K562 (cell line): ENCODE results near the gene HEATR1. TPM values are rescaled to one million over a fixed set of nuclear protein-coding genes. Genes with fewer than 3 reads are reported as not detected.

Experiments
- CBFA2T3 ChIP-seq: fragments of 450-650 bp; IDR thresholded peaks from 2 replicates; pipeline ENCODE4 v1.6.1; 2017
- COPS2 ChIP-seq: fragments of 450-650 bp; conservative IDR thresholded peaks from 2 replicates; pipeline ENCODE4 v1.6.1; 2016; ENCODE audit warnings: mild to moderate bottlenecking, moderate library complexity
- DDX20 ChIP-seq: fragments of 450-650 bp; IDR thresholded peaks from 2 replicates; pipeline ENCODE4 v1.6.1; 2016; ENCODE audit warnings: missing genetic modification characterization, low read depth, mild to moderate bottlenecking, missing compliant biosample characterization, moderate library complexity
- LARP7 ChIP-seq: fragments of 450-650 bp; IDR thresholded peaks from 2 replicates; pipeline ENCODE4 v1.6.1; 2016
- MAX ChIP-seq: sonication (generic); formaldehyde crosslinking; IDR thresholded peaks from 2 replicates; pipeline ENCODE4 v1.9.0; 2022; ENCODE audit warnings: mild to moderate bottlenecking, missing genetic modification reagents
- RCOR1 ChIP-seq, 2 experiments: IDR thresholded peaks; 2 replicates each; pipeline ENCODE4 v1.6.1; 2012; ENCODE audit warnings: low read depth in 2 of 2, low read length in 2 of 2, borderline replicate concordance in 1 of 2, improper control_type of control experiment in 1 of 2
- RFX5 ChIP-seq: IDR thresholded peaks from 2 replicates; pipeline ENCODE4 v1.6.1; 2011; ENCODE audit warnings: low read depth, mild to moderate bottlenecking, improper control_type of control experiment, low read length
- polyA plus RNA-seq, 8 experiments: library from polyadenylated mRNA; depleted of rRNA in 4 of 8; stranded (reverse) in 5 of 8; unstranded in 3 of 8; fragments of >200 nt; fragmentation: Nextera tagmentation in 2 of 8; fragmentation: Illumina TruSeq in 1 of 8; extraction: Ambion mirVana in 2 of 8; extraction: Trizol in 1 of 8; gene quantifications; 2 replicates each; pipeline versions ENCODE4 v1.2.1 to v1.2.3, GENCODE V29; 2011 to 2014; ENCODE audit warnings: inconsistent platforms in 1 of 8, missing spikeins in 1 of 8
- total RNA-seq, 7 experiments: library from RNA; depleted of rRNA in 6 of 7; stranded (reverse); fragments of >200 nt in 6 of 7; fragmentation: Illumina TruSeq in 2 of 7; extraction: Trizol in 2 of 7; gene quantifications; 2 replicates each; pipeline versions ENCODE4 v1.2.1 to v1.2.3, GENCODE V29; 2011 to 2021; ENCODE audit warnings: low replicate concordance in 1 of 7
- TF ChIP-seq, protein P1 (sequence below): fragments of 250-450 bp; sonication (Bioruptor Pico); IDR thresholded peaks from 2 replicates; pipeline ENCODE4 v1.5.0; 2022; ENCODE audit warnings: mild to moderate bottlenecking
- TF ChIP-seq, protein P2 (sequence below): sonication (generic); formaldehyde crosslinking; IDR thresholded peaks from 2 replicates; pipeline ENCODE4 v1.8.1; 2023; ENCODE audit warnings: mild to moderate bottlenecking, missing genetic modification reagents
- TF ChIP-seq, protein P3 (sequence below): fragments of 450-650 bp; IDR thresholded peaks from 2 replicates; pipeline ENCODE4 v1.6.1; 2017; ENCODE audit warnings: antibody characterized with exemption, mild to moderate bottlenecking

Gene HEATR1
- total and polyA plus RNA-seq, 9 of the 15 experiments (the other 6 are each of a cell fraction or from before 2014, with no cell fraction given), result 28.3 to 108 (median 50.9) TPM

DNA sequence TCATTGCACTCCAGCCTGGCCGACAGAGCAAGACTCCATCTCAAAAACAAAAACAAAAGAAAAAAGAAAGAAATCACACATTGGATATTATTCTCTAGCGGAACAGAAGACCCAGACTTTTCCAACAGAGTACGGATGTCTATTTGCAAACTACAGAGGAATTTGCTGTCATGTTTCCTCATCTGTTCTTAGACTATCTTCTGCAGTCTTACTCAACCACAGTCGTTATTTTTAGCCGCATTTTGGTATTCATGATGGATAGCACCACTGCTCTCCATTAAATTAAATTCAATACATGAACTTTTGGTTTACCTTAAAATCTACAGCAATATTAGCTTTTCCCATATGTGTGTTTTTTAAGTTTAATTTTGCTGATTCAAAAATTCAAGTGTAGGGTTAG lies 14.2 kb upstream of the HEATR1 start (continued):
- TF ChIP-seq, protein P1, sequence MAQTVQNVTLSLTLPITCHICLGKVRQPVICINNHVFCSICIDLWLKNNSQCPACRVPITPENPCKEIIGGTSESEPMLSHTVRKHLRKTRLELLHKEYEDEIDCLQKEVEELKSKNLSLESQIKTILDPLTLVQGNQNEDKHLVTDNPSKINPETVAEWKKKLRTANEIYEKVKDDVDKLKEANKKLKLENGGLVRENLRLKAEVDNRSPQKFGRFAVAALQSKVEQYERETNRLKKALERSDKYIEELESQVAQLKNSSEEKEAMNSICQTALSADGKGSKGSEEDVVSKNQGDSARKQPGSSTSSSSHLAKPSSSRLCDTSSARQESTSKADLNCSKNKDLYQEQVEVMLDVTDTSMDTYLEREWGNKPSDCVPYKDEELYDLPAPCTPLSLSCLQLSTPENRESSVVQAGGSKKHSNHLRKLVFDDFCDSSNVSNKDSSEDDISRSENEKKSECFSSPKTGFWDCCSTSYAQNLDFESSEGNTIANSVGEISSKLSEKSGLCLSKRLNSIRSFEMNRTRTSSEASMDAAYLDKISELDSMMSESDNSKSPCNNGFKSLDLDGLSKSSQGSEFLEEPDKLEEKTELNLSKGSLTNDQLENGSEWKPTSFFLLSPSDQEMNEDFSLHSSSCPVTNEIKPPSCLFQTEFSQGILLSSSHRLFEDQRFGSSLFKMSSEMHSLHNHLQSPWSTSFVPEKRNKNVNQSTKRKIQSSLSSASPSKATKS (CRISPR knock-in tag), result no peak
- TF ChIP-seq DDX20 (tag) (no peak), COPS2 (no peak), CBFA2T3 (no peak), RFX5 (no peak), RCOR1 (IDR thresholded peaks at IDR 0.05; ENCODE audit: borderline replicate concordance in 1 of 2, low read depth in 2 of 2, low read length in 2 of 2) (no peak), LARP7 (no peak), MAX (CRISPR knock-in tag) (no peak)
- TF ChIP-seq, protein P2, sequence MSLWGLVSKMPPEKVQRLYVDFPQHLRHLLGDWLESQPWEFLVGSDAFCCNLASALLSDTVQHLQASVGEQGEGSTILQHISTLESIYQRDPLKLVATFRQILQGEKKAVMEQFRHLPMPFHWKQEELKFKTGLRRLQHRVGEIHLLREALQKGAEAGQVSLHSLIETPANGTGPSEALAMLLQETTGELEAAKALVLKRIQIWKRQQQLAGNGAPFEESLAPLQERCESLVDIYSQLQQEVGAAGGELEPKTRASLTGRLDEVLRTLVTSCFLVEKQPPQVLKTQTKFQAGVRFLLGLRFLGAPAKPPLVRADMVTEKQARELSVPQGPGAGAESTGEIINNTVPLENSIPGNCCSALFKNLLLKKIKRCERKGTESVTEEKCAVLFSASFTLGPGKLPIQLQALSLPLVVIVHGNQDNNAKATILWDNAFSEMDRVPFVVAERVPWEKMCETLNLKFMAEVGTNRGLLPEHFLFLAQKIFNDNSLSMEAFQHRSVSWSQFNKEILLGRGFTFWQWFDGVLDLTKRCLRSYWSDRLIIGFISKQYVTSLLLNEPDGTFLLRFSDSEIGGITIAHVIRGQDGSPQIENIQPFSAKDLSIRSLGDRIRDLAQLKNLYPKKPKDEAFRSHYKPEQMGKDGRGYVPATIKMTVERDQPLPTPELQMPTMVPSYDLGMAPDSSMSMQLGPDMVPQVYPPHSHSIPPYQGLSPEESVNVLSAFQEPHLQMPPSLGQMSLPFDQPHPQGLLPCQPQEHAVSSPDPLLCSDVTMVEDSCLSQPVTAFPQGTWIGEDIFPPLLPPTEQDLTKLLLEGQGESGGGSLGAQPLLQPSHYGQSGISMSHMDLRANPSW, result no peak
- TF ChIP-seq, protein P3, sequence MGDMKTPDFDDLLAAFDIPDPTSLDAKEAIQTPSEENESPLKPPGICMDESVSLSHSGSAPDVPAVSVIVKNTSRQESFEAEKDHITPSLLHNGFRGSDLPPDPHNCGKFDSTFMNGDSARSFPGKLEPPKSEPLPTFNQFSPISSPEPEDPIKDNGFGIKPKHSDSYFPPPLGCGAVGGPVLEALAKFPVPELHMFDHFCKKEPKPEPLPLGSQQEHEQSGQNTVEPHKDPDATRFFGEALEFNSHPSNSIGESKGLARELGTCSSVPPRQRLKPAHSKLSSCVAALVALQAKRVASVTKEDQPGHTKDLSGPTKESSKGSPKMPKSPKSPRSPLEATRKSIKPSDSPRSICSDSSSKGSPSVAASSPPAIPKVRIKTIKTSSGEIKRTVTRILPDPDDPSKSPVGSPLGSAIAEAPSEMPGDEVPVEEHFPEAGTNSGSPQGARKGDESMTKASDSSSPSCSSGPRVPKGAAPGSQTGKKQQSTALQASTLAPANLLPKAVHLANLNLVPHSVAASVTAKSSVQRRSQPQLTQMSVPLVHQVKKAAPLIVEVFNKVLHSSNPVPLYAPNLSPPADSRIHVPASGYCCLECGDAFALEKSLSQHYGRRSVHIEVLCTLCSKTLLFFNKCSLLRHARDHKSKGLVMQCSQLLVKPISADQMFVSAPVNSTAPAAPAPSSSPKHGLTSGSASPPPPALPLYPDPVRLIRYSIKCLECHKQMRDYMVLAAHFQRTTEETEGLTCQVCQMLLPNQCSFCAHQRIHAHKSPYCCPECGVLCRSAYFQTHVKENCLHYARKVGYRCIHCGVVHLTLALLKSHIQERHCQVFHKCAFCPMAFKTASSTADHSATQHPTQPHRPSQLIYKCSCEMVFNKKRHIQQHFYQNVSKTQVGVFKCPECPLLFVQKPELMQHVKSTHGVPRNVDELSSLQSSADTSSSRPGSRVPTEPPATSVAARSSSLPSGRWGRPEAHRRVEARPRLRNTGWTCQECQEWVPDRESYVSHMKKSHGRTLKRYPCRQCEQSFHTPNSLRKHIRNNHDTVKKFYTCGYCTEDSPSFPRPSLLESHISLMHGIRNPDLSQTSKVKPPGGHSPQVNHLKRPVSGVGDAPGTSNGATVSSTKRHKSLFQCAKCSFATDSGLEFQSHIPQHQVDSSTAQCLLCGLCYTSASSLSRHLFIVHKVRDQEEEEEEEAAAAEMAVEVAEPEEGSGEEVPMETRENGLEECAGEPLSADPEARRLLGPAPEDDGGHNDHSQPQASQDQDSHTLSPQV, result no peak
